Sigmoid colon (tissue), 4 donors: ENCODE data around the gene LRRC7.

Experiments used
- EP300 ChIP-seq, 4 donors: sonication (generic); formaldehyde crosslinking; IDR thresholded peaks; one replicate each; pipeline ENCODE4 v1.6.1; 2017; ENCODE audit warnings: antibody characterized with exemption in 4 of 4
- POLR2A ChIP-seq, 2 donors: fragments of 450-650 bp; IDR thresholded peaks; one replicate each; pipeline ENCODE4 v1.6.1; 2016; ENCODE audit warnings: antibody characterized with exemption in 2 of 2, mild to moderate bottlenecking in 2 of 2, moderate library complexity in 2 of 2
- TF ChIP-seq, protein P1 (sequence below), 4 experiments: fragments of 450-650 bp in 3 of 4; fragments of 200-600 bp in 1 of 4; IDR thresholded peaks; one replicate each; pipeline ENCODE4 v1.5.1; 2016 to 2019; ENCODE audit warnings: antibody characterized with exemption in 4 of 4, mild to moderate bottlenecking in 3 of 4, moderate library complexity in 2 of 4

GRCh38 chr1:69766431-69767180 is 198.9 kb downstream of the LRRC7 start:
- TF ChIP-seq, protein P1, sequence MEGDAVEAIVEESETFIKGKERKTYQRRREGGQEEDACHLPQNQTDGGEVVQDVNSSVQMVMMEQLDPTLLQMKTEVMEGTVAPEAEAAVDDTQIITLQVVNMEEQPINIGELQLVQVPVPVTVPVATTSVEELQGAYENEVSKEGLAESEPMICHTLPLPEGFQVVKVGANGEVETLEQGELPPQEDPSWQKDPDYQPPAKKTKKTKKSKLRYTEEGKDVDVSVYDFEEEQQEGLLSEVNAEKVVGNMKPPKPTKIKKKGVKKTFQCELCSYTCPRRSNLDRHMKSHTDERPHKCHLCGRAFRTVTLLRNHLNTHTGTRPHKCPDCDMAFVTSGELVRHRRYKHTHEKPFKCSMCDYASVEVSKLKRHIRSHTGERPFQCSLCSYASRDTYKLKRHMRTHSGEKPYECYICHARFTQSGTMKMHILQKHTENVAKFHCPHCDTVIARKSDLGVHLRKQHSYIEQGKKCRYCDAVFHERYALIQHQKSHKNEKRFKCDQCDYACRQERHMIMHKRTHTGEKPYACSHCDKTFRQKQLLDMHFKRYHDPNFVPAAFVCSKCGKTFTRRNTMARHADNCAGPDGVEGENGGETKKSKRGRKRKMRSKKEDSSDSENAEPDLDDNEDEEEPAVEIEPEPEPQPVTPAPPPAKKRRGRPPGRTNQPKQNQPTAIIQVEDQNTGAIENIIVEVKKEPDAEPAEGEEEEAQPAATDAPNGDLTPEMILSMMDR (IDR thresholded peaks at IDR 0.05) = no peak
- TF ChIP-seq POLR2A (IDR thresholded peaks at IDR 0.05) = no peak
- TF ChIP-seq EP300 (IDR thresholded peaks at IDR 0.05) = no peak
